ENCODE results near the gene SLC9A8.

DNA sequence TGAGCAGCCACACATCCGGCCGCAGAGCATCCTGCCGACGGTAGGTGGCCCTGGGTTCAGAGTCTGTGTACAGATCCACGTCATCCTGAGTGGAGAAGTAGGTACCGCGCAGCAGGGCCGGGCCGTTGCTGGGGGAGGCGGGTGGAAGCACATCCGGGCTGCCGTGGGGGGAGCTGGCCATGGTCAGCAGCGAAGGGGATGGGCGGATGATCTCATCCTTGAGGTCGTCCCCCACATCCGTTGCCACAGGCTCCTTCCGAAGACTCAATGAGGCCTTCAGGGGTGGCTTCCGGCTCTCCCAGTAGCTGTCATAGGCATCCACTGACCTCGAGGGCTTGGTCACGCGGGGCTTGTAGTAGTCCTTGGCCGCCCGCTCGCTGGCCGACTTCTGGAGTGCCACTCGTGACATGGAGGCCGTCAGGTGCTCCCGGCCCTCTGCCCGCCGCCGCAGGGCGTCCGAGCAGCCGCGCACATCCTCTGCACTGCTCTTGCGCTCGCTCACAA is 93.5 kb downstream of the SLC9A8 start:
- TF ChIP-seq, protein P1, sequence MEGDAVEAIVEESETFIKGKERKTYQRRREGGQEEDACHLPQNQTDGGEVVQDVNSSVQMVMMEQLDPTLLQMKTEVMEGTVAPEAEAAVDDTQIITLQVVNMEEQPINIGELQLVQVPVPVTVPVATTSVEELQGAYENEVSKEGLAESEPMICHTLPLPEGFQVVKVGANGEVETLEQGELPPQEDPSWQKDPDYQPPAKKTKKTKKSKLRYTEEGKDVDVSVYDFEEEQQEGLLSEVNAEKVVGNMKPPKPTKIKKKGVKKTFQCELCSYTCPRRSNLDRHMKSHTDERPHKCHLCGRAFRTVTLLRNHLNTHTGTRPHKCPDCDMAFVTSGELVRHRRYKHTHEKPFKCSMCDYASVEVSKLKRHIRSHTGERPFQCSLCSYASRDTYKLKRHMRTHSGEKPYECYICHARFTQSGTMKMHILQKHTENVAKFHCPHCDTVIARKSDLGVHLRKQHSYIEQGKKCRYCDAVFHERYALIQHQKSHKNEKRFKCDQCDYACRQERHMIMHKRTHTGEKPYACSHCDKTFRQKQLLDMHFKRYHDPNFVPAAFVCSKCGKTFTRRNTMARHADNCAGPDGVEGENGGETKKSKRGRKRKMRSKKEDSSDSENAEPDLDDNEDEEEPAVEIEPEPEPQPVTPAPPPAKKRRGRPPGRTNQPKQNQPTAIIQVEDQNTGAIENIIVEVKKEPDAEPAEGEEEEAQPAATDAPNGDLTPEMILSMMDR (IDR thresholded peaks at IDR 0.05), result no peak
- TF ChIP-seq ZFX (IDR thresholded peaks at IDR 0.05; ENCODE audit: borderline replicate concordance), result no peak
